ENCODE results near the gene SLC6A3.
A peak's percentile ranks its signal among the peaks of the same experiment; 100 is the strongest.

- TF ChIP-seq, protein P1, sequence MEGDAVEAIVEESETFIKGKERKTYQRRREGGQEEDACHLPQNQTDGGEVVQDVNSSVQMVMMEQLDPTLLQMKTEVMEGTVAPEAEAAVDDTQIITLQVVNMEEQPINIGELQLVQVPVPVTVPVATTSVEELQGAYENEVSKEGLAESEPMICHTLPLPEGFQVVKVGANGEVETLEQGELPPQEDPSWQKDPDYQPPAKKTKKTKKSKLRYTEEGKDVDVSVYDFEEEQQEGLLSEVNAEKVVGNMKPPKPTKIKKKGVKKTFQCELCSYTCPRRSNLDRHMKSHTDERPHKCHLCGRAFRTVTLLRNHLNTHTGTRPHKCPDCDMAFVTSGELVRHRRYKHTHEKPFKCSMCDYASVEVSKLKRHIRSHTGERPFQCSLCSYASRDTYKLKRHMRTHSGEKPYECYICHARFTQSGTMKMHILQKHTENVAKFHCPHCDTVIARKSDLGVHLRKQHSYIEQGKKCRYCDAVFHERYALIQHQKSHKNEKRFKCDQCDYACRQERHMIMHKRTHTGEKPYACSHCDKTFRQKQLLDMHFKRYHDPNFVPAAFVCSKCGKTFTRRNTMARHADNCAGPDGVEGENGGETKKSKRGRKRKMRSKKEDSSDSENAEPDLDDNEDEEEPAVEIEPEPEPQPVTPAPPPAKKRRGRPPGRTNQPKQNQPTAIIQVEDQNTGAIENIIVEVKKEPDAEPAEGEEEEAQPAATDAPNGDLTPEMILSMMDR (IDR thresholded peaks at IDR 0.05; ENCODE audit: low read depth, low read length): peak; percentile 15
- TF ChIP-seq, protein P2, sequence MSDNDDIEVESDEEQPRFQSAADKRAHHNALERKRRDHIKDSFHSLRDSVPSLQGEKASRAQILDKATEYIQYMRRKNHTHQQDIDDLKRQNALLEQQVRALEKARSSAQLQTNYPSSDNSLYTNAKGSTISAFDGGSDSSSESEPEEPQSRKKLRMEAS (IDR thresholded peaks at IDR 0.05; ENCODE audit: low read depth, low read length): no peak
- no peak for TF ChIP-seq POLR2A (IDR thresholded peaks at IDR 0.05; ENCODE audit: extremely low read depth, insufficient read length)
These were observed 96.0 kb downstream of the SLC6A3 start for GRCh38 chr5:1349246-1349645.
